H4 (cell line): ENCODE results near the gene SVEP1. TPM values are rescaled to one million over a fixed set of nuclear protein-coding genes. Genes with fewer than 3 reads are reported as not detected.
A peak's percentile ranks its signal among the peaks of the same experiment; 100 is the strongest.
"Not testable (repeated sequence)": the region's sequence is repeated elsewhere in the genome, so short reads cannot be mapped to it uniquely, and the experiment has no call there.

ENCODE experiments used
- DNase-seq: peaks from one replicate; pipeline ENCODE4 v3.0.0-alpha.2; 2015; ENCODE audit warnings: low spot score
- total RNA-seq: library from RNA; depleted of rRNA; stranded (reverse); fragments of >200 nt; shearing (Covaris generic); gene quantifications from 2 replicates; pipeline ENCODE4 v1.2.3, GENCODE V29; 2014

SVEP1 gene
- total RNA-seq, 1 experiment from 2014 or later = 0.41 TPM

- no peak for DNase-seq
Observed at GRCh38 chr9:110578575-110579033, 937 bp downstream of the SVEP1 start.

DNA sequence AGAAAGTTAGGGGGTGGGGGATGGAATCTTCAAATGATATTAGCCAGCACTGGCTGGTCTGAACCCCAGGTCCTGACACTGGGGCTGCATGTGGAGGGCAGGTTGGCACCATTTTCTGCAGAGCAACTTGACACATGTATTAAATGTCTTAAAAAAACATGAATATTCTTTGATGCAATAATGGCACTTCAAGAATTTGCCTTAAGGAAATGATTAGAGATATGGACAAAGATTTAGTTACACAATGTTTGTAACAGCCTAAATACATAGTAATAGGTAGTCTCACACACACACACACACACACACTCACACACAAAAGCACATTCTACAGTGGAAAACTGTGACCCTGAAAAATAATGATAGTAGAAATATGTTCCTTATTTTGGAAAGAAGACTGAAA is 3.6 kb downstream of the SVEP1 start:
- no peak for DNase-seq

GRCh38 chr9:110575169-110575568 is 4.4 kb downstream of the SVEP1 start:
- no peak for DNase-seq

GRCh38 chr9:110573305-110573704 is 6.2 kb downstream of the SVEP1 start:
- no peak for DNase-seq

- DNase-seq = no peak
Observed at GRCh38 chr9:110571801-110572483, 7.6 kb downstream of the SVEP1 start.

DNA sequence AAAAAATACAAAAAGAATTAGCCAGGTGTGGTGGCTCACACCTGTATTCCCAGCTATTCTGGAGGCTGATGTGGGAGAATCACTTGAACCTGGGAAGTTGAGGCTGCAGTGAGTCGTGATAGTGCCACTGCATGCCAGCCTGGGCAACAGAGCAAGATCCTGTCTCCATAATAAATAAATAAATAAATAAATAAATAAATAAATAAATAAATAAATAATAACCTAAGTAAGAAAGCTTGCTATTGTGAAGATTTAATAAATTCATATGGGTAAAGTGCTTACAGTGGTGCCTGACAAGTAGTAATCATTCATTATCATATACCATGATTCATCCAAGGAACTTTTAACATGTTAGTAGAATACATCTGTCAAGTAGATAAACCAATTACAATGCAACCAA is 13.4 kb downstream of the SVEP1 start:
- DNase-seq = no peak

DNA sequence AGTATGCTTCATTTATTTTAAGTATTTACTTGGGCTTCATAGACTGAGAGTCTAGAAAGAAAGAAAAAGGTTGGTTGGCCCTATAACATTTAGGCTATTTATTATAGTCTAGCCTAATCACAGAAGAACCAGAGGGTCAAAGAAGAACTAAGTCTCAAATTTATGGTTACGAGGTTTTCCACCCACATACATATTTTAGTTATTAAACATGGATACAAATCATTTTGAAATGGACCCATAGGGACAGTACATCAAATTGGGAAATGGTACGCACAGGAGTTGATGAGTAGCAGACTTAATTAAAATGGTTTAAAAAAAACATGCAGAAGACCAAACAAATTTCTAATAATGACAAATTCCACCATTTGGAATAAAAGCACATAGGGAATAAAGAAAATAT is 17.7 kb downstream of the SVEP1 start:
- no peak for DNase-seq

- no peak for DNase-seq
Observed at GRCh38 chr9:110559869-110560268, 19.7 kb downstream of the SVEP1 start.

- DNase-seq = peak; percentile 22
Observed at GRCh38 chr9:110555551-110556331, 23.8 kb downstream of the SVEP1 start.

DNA sequence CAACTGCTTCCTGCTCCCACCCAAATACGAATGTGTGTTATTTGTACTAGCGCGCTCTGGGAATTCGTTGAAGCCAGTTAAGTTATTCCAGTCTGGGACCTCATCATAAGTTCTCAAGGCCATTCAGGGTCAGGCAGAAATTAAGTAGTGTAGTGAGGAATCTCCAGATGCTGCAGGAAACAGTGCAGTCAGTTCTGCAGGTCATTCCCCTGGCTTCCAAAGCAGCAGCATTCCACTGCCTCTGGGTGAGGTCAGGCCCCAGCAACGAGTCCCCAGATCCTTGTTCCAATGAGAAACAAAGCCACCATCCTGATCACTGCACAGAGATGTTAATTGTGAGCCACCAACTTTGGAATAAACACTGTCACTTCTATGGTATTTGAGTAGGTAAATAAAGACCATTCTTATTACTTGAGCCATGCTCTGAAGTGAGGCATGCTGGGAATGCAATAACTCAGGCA is 33.1 kb downstream of the SVEP1 start:
- no peak for DNase-seq

DNA sequence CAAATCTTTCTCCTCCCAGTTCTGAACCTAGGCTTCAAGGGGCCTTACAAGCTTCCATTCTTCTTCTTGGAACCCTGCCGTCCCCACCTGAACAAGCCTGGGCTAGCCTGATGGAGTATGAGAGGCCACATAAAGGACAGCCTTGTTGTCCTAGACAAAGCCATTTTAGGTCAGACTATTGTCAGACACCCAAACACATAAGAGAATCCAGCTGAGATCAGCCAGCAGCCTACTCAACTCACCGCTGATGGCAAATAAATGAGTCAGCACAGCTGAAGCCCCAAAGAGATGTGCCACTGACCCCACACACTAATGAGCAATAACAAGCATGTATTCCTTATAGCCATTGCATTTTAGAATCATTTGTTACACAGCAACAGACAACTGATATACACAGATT is 33.8 kb downstream of the SVEP1 start:
- no peak for DNase-seq

GRCh38 chr9:110543631-110544051 is 35.9 kb downstream of the SVEP1 start:
- DNase-seq = no peak

DNA sequence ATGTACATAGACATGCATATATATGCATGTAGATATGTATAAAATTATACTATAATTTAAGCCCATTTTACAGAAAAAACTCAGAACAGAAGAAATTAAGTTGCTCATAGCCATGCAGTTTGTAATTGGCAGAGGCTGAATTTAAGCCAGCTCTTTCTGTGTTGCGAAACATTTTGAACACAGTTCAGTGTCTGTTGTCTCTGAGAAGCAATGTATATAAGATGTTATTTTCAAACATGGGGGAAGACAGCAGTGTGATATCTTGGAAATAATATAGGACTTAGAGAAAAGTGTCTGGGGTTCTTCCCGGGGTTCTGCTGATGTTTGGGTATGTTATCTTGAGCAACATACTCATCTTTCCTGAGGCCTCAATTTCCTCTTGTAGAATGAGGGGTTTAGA is 37.6 kb downstream of the SVEP1 start:
- DNase-seq = no peak

- no peak for DNase-seq
Observed at GRCh38 chr9:110538647-110539041, 40.9 kb downstream of the SVEP1 start.

DNA sequence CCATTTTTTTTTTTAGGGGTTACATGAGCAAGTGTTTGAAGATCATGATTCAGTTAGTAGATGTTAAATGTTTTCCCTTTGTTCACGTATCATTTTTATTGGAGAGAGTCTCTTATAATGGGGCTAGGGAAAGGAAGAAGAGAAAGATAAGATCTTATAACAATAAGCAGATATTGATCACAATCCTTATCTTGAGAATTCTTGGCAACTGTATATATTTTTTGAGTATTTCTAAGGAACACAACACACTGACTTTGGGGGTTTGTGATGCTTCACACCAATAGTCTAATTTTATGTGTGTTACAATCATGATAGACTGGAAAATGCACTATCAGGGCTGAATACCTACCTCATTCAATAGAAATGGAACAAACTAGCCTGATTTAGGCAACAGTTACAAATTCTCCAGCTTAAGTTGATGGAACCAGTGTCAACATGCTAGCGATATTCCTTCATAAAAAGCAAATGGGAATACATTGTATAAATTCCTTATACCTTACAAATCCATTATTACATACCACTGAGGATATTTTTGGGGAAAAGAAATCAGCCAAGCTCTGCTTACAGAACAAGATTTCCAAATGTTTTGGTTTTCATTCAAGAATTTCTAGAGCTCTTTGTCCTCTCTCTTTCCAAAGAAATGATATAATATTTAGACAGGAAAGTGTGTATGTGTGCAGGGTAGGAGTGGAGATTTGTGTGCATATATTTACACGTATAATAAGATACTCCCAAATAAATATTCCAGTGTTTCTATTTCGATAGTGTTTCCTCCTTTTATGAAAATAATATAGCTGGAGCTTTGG is 41.5 kb downstream of the SVEP1 start:
- DNase-seq = no peak

- no peak for DNase-seq
Observed at GRCh38 chr9:110536822-110537221, 42.7 kb downstream of the SVEP1 start.

DNA sequence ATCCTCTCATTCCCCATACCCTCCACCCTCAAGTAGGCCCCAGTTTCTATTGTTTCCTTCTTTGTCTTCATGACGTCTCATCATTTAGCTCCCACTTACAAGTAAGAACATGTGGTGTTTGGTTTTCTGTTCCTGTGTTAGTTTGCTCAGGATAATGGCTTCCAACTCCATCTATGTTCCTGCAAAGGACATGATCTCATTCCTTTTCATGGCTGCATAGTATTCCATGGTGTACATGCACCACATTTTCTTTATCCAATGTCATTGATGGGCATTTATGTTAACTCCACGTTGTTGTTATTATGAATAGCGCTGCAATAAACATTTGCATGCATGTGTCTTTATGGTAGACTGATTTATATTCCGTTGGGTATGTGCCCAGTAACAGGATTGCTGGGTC is 45.4 kb downstream of the SVEP1 start:
- not testable (repeated sequence) for DNase-seq

DNA sequence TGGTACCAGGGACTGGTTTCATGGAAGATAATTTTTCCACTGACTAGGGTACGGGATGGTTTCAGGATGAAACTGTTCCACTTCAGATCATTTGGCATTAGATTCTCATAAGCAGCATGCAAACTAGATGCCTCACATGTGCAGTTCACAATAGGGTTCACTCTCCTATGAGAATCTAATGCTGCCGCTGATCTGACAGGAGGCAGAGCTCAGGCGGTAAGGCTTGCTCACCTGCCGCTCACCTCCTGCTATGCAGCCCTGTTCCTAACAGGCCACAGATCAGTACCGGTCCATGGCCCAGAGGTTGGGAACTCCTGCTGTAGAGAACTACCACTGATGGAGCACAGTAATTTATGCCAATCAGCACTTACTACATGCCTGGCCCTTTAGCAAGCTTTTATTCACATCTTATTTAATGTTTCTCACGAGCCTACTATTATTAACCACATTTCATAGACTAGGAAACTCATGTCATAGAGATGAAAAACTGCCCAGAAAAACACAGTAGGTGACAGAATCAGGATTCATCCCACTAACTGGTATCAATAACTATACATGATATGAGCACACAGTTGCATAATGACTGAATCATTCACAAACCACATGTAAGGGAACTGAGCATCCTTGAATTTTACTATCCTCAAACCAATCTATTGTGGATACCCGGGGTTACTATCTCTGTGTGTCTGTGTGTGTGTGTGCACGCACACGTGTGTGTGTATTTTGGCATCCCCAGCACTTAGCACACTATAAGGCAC is 46.5 kb downstream of the SVEP1 start:
- DNase-seq = no peak

DNA sequence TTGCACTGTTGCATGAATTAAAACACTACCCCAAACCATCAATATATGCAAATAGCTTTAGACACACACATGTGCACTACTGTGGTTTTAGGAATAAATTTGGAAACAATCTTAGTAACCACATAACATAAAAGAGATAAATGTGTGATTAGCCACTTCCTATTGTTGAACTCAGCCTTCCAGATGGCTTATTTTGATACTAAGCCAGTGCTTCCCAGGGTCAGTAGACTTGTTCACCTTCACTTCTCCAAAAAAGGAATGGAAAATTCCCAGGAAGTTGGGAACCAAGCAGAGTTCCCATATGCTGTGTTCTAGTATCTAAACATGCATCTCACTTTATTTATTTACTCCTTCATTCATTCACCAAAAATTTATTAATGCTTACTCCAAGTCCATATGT is 47.8 kb downstream of the SVEP1 start:
- peak; percentile 26 for DNase-seq

GRCh38 chr9:110531241-110531640 is 48.3 kb downstream of the SVEP1 start:
- DNase-seq = not testable (repeated sequence)

DNA sequence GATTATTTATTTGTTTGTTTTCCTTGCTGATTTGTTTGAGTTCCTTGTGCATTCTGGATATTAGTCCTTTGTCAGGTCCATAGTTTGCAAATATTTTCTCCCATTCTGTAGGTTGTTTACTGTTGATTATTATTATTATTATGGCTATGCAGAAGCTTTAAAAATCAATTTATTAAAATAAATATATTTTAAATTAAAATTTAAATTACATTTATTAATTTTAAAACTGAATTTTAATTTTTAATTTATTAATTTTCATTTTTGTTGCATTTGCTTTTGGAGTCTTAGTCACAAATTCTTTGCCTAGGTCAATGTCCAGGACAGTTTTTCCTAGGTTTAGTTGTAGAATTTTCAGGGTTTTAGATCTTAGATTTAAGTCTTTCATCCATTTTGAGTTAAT is 50.9 kb downstream of the SVEP1 start:
- no peak for DNase-seq

DNA sequence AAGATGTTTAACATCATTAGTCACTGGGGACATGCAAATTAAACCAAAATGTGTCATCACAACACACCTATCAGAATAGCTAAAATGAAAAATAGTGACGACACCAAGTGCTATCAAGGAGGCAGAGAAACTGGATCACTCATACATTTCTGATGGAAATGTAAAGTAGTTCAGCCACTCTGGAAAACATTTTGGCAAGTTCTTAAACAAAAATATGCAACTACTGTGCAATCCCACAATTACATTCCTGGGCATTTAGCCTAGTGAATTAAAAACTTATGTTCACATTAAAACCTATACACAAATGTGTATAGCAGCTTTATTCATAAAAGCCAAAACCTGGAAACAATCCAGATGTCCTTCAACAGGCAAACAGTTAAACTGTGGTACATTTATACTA is 53.1 kb downstream of the SVEP1 start:
- DNase-seq = no peak
